ENCODE measurements around the gene PARP1.

Gene PARP1

GRCh38 chr1:226407199-226407496, 745 bp downstream of the PARP1 start:
- no peak for DNase-seq (ENCODE audit: low read depth in 2 of 2, low spot score in 1 of 2)

- DNase-seq (ENCODE audit: low read depth in 2 of 2, low spot score in 1 of 2): no peak
These were observed 1.5 kb downstream of the PARP1 start for GRCh38 chr1:226406401-226406881.

- DNase-seq (ENCODE audit: low read depth in 2 of 2, low spot score in 1 of 2): no peak
These were observed 2.4 kb downstream of the PARP1 start for GRCh38 chr1:226405411-226405988.

GRCh38 chr1:226404904-226405222, 3.0 kb downstream of the PARP1 start:
- no peak for DNase-seq (ENCODE audit: low read depth in 2 of 2, low spot score in 1 of 2)

- no peak for DNase-seq (ENCODE audit: low read depth in 2 of 2, low spot score in 1 of 2)
These were observed 3.6 kb downstream of the PARP1 start for GRCh38 chr1:226404063-226404903.

DNA sequence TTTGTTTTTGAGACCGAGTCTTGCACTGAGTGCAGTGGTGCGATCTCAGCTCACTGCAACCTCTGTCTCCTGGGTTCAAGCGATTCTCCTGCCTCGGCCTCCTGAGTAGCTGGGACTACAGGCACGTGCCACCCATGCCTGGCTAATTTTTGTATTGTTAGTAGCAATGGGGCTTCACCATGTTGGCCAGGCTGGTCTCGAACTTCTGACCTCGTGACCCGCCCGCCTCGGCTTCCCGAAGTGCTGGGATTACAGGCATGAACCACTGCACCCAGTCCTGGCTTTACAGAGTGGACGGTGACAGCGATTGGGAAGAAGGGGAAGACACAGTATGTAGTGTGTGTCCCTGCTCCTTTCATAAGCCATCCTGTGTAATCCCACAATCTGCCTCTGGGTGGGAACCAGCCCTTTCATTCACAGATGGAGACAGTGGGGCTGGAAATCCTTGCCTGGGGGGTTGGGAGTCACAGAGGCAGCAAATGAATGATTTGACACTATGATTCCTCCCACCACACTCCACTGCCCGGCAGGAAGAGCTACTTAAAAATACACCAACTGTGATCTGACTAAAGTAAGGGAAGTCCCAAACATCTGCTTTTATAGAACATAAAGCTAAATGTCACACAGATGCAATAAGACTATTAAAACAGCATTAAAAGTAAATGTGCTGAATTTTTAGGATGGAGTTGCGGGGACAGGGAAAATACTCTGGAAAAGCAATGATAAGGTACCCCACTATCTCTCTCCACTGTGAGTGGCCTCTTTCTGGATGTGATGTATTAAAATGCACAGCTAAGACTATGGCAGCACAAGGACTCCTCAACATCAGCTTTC, 4.5 kb downstream of the PARP1 start:
- DNase-seq (ENCODE audit: low read depth in 2 of 2, low spot score in 1 of 2): no peak

- no peak for DNase-seq (ENCODE audit: low read depth in 2 of 2, low spot score in 1 of 2)
These were observed 5.1 kb downstream of the PARP1 start for GRCh38 chr1:226402739-226403165.

DNA sequence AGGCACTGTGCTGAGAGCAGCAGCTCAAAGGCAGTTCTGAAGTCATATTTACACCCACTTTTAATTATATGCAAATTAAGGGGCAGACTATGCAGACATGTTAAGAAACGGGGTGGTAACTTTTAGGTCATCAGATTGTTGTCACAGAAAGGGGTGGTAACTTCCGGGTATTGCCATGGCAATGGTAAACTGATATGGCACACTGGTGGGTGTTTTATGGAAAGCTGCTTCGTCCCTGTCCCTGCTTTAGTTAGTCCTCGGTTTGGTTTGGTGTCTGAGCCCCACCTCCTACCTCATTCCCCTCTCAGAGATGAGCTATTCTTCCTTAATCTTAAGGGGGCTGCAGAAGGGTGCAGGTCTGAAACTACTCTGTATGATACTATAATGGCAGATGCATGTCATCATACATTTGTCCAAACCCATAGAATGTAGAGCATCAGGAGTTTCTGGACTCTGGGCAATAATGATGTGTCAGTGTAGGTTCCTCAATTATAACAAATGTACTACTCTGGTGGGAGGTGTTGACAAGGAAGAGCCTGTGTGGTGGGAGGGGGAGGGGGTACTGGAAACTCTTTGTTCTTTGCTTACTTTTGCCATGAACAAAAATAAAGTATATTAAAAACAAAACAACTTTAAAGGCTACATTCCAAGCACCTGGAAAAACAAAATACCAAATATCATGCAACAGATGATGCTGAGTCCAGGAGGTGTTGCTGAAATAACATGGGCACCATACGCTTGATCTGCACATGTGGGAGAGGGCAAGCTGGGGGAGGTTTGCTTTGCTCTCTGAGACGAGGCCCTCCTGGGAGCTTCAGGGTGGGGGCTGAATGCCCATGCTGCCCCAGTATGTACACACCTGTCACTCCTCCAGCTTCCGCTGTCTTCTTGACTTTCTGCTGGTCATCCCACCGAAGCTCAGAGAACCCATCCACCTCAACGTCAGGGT, 6.3 kb downstream of the PARP1 start:
- no peak for DNase-seq (ENCODE audit: low read depth in 2 of 2, low spot score in 1 of 2)

GRCh38 chr1:226400519-226401354, 7.2 kb downstream of the PARP1 start:
- no peak for DNase-seq (ENCODE audit: low read depth in 2 of 2, low spot score in 1 of 2)

DNA sequence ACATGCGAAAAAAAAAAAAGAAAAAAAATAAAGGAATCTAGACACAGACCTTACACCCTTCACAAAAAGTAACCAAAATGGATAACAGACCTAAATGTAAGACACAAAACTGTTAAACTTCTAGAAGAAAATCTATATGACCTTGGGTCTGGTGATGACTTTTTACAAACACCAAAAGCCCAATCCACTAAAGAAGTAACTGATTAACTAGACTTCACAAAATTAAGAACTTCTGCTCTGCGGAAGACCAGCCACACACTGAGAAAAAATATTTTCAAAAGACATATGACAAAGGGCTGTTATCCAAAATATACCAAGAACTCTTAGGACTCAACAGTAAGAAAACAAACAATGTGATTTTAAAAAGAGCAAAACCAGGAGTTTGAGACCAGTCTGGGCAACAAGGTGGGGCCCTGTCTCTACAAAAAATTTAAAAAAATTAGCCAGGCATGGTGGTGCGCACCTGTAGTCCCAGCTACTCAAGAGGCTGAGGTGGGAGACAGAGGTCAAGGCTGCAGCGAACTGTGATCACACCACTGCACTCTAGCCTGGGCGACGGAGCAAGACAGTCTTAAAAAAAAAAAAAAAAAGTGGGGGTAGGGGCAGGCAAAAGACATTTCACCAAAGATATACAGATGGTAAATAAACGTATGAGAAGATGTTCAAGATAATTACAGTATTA, 9.8 kb downstream of the PARP1 start:
- DNase-seq (ENCODE audit: low read depth in 2 of 2, low spot score in 1 of 2): no peak

GRCh38 chr1:226397011-226397926, 10.6 kb downstream of the PARP1 start:
- no peak for DNase-seq (ENCODE audit: low read depth in 2 of 2, low spot score in 1 of 2)

DNA sequence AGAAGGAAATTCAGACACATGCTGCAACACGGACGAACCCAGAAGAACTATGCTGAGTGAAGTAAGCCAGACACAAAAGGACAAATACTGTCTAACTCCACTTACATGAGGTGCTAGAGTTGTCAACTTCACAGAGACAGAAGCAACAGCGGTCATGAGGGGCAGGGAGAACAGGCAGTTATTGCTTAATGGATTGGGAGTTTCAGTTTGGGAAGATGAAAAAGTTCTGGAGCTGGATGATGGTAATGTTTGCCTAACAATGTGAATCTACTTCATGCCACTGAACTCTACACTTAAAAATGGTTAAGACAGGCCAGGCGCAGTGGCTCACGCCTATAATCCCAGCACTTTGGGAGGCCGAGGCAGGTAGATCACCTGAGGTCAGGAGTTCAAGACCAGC, 12.1 kb downstream of the PARP1 start:
- no peak for DNase-seq (ENCODE audit: low read depth in 2 of 2, low spot score in 1 of 2)

DNA sequence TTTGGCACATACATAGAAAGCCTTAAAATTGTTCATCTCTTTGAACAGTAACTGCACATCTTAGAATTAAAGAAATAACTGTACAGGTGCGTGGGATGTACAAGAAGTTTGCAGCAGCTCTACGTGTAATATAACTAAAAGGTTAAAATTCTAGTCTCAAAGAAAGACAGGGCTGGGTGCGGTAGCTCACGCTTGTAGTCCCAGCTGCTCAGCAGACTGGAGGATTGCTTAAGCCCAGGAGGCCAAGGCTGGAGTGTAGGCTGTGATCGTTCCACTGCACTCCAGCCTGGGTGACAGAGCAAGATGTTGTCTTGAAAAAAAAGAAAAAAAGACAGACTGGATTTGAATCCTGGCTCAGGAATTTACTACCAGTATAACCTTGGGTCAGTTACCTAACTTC, 13.4 kb downstream of the PARP1 start:
- no peak for DNase-seq (ENCODE audit: low read depth in 2 of 2, low spot score in 1 of 2)

DNA sequence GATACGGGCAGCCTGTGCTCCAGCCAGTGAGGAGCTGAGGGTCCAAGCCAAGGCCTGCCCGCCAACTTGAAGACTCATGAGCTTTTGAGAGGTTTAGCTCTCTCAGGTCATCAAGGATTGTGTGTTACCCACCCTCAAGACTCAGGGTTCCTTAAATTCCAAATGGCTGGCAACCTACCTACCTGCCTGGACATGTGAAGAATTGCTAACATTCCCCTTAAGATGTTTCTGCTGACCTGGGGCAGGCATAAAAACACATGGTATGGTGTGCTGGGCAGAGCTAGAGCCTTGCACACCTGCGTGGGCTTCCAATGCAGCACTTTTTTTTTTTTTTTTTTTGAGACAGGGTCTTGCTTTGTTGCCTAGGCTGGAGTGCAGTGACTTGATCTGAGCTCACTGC, 17.2 kb downstream of the PARP1 start:
- DNase-seq (ENCODE audit: low read depth in 2 of 2, low spot score in 1 of 2): no peak

GRCh38 chr1:226388131-226388530, 19.8 kb downstream of the PARP1 start:
- DNase-seq (ENCODE audit: low read depth in 2 of 2, low spot score in 1 of 2): no peak

DNA sequence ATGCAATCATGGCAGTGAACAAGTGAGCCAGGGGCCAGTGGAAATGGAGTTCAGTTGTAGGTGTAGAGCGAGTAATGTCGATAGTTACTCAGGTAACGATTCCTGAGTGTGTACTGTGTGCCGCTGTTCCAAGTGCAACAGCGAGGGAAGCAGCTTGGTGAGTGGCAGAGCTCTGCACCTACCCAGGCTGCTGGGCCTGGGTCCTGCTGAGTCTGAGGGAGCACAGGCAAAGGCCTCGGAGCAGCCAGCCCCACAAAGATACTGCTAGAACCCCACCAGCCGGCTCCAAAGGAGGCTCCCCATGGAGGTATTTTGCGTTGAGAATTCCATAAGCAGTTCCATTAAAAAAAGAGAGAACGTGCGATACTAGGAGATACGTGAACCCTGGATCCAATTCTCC, 23.2 kb downstream of the PARP1 start:
- DNase-seq (ENCODE audit: low read depth in 2 of 2, low spot score in 1 of 2): no peak

DNA sequence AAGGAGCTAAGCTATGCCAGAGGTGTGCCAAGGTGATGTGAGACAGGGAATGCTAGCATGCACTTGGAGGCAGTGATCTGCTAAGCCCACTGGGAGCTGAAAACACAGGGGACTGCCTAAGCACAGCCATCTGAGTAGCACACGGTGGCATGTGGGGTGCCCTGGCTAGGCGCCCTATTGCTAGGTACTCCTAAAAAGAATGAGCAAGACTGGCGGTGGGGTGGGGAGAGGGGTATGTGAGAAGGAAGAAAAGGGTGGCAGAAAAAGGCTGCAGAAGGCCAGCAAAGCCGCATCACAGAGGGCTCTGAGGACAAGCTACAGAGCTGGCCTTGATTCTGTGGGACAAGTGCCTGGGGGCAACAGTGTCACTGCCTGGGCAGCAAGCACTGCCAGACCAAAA, 23.9 kb downstream of the PARP1 start:
- no peak for DNase-seq (ENCODE audit: low read depth in 2 of 2, low spot score in 1 of 2)

- no peak for DNase-seq (ENCODE audit: low read depth in 2 of 2, low spot score in 1 of 2)
These were observed 25.9 kb downstream of the PARP1 start for GRCh38 chr1:226382030-226382429.
